ENCODE results near the gene COMMD3. TPM values are rescaled to one million over a fixed set of nuclear protein-coding genes. Genes with fewer than 3 reads are reported as not detected.

The COMMD3 gene
- total RNA-seq, 5 donors from 2014 or later (not counting 1 experiment from before 2014, with no cell fraction given) = 25.2 to 57.2 (median 49.7) TPM

- no peak overlapping the region for H3K4me3 ChIP-seq (ENCODE audit: control insufficient read depth in 1 of 2, extremely low read depth in 1 of 2, low read length in 1 of 2)
- Mint-ChIP-seq H3K4me3 (no peak overlapping the region), H3K27me3 (peaks cover 3% of the 10 kb centered on the region in 2 donors), H3K36me3 (no peaks in the 10 kb centered on the region), H3K4me1 (peaks cover 0 to 14% (median 6%) of the 10 kb centered on the region in 3 donors), H3K9me3 (no peaks in the 10 kb centered on the region), H3K27ac (no peak overlapping the region)
- H3K27ac ChIP-seq (ENCODE audit: low read length) = no peak overlapping the region
- ChIA-PET POLR2A (interaction anchor here in 1 of 2 donors (0.6 kb wide), 1 partner anchor 10 kb away, joined by 3 read pairs; no protein-coding TSS in a partner anchor), CTCF (no interaction called here)
- H3K36me3 ChIP-seq (ENCODE audit: control insufficient read depth in 2 of 2, extremely low read depth in 1 of 2, insufficient read depth in 1 of 2, low read length in 1 of 2) = no peaks in the 10 kb centered on the region
- peaks cover 0 to 9% of the 10 kb centered on the region in 2 experiments for H3K4me1 ChIP-seq (ENCODE audit: control insufficient read depth in 1 of 2, extremely low read depth in 1 of 2, insufficient read depth in 2 of 2, low read length in 2 of 2)
- WGBS (ENCODE audit: insufficient coverage) = 100% methylated on average over 3 of the region's 4 CpGs
- no peak for DNase-seq
- no peak for ATAC-seq (replicated peaks in 1 of 4)
- no peaks in the 10 kb centered on the region for H3K27me3 ChIP-seq (replicated peaks in 1 of 2; ENCODE audit: control insufficient read depth in 2 of 2, extremely low read depth in 1 of 2, insufficient read depth in 2 of 2, low read length in 1 of 2)
- H3K9me3 ChIP-seq = no peaks in the 10 kb centered on the region
These were observed 52.2 kb downstream of the COMMD3 start for GRCh38 chr10:22368402-22368801.

DNA sequence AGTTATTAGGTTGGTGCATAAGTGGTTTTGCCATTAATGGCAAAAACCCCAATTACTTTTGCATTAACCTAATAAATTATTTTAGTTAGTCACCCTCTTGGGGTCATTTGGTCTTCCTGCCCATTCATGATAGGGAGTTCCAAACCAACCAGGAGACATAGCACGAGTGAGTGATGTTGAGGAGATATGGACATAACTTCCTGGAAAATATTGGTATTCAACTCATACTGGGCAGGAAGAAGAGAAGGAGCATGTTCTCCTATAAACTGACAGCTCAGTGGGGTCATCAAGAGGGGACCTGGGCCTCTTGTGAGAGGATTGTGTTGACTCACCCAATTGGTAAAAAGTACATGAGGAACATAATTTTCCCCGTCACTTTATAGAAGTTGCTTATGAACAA, 52.8 kb downstream of the COMMD3 start:
- no peaks in the 10 kb centered on the region for H3K36me3 ChIP-seq (ENCODE audit: control insufficient read depth in 2 of 2, extremely low read depth in 1 of 2, insufficient read depth in 1 of 2, low read length in 1 of 2)
- H3K9me3 ChIP-seq = no peaks in the 10 kb centered on the region
- peaks cover 3% of the 10 kb centered on the region in 2 donors for H3K27me3 Mint-ChIP-seq
- ATAC-seq (replicated peaks in 1 of 4) (no peak), DNase-seq (no peak)
- no peaks in the 10 kb centered on the region for H3K27me3 ChIP-seq (replicated peaks in 1 of 2; ENCODE audit: control insufficient read depth in 2 of 2, extremely low read depth in 1 of 2, insufficient read depth in 2 of 2, low read length in 1 of 2)
- no peak overlapping the region for H3K27ac Mint-ChIP-seq
- peaks cover 0 to 14% (median 6%) of the 10 kb centered on the region in 3 donors for H3K4me1 Mint-ChIP-seq
- CTCF ChIA-PET = no interaction called here
- no peak overlapping the region for H3K4me3 ChIP-seq (ENCODE audit: control insufficient read depth in 1 of 2, extremely low read depth in 1 of 2, low read length in 1 of 2)
- no CpG with 5 or more reads among the region's 2 CpGs for WGBS (ENCODE audit: insufficient coverage)
- no peak overlapping the region for H3K27ac ChIP-seq (ENCODE audit: low read length)
- H3K4me3 Mint-ChIP-seq = no peak overlapping the region
- no peaks in the 10 kb centered on the region for H3K9me3 Mint-ChIP-seq
- H3K36me3 Mint-ChIP-seq = no peaks in the 10 kb centered on the region
- POLR2A ChIA-PET = no interaction called here
- peaks cover 0 to 9% of the 10 kb centered on the region in 2 experiments for H3K4me1 ChIP-seq (ENCODE audit: control insufficient read depth in 1 of 2, extremely low read depth in 1 of 2, insufficient read depth in 2 of 2, low read length in 2 of 2)

- no peaks in the 10 kb centered on the region for H3K9me3 Mint-ChIP-seq
- Histone ChIP-seq H3K9me3 (no peaks in the 10 kb centered on the region), H3K4me3 (ENCODE audit: control insufficient read depth in 1 of 2, extremely low read depth in 1 of 2, low read length in 1 of 2) (no peak overlapping the region), H3K27me3 (replicated peaks in 1 of 2; ENCODE audit: control insufficient read depth in 2 of 2, extremely low read depth in 1 of 2, insufficient read depth in 2 of 2, low read length in 1 of 2) (no peaks in the 10 kb centered on the region), H3K27ac (ENCODE audit: low read length) (no peak overlapping the region), H3K36me3 (ENCODE audit: control insufficient read depth in 2 of 2, extremely low read depth in 1 of 2, insufficient read depth in 1 of 2, low read length in 1 of 2) (no peaks in the 10 kb centered on the region), H3K4me1 (ENCODE audit: control insufficient read depth in 1 of 2, extremely low read depth in 1 of 2, insufficient read depth in 2 of 2, low read length in 2 of 2) (peaks cover 0 to 9% of the 10 kb centered on the region in 2 experiments)
- no peaks in the 10 kb centered on the region for H3K36me3 Mint-ChIP-seq
- DNase-seq (no peak), ATAC-seq (replicated peaks in 1 of 4) (no peak)
- no CpG with 5 or more reads among the region's 5 CpGs for WGBS (ENCODE audit: insufficient coverage)
- H3K27me3 Mint-ChIP-seq = peaks cover 2 to 3% of the 10 kb centered on the region in 2 donors
- no peak overlapping the region for H3K4me3 Mint-ChIP-seq
- CTCF ChIA-PET = interaction anchor here in 1 of 2 donors (0.6 kb wide), 1 partner anchor 880 kb away, joined by 3 read pairs; no protein-coding TSS in a partner anchor
- POLR2A ChIA-PET = no interaction called here
- peaks cover 0 to 14% (median 6%) of the 10 kb centered on the region in 3 donors for H3K4me1 Mint-ChIP-seq
- H3K27ac Mint-ChIP-seq = no peak overlapping the region
These were observed 53.4 kb downstream of the COMMD3 start for GRCh38 chr10:22369434-22370072.

Other genes with a start within 250 kb of the COMMD3 start
- gene EBLN1, start 98.4 kb upstream of the COMMD3 start, total RNA-seq = not detected
- 10 to 100 TPM; 48.9 to 69.2 (median 63.6) TPM for gene BMI1, start 4.7 kb downstream of the COMMD3 start, total RNA-seq
- gene SPAG6, start 29.1 kb downstream of the COMMD3 start, total RNA-seq = under 1 TPM in 2 of 5 donors, not detected in 3; 0.23 to 0.33 TPM